Kidney (tissue), 14 donors: ENCODE data around the gene TOM1. TPM values are rescaled to one million over a fixed set of nuclear protein-coding genes. Genes with fewer than 3 reads are reported as not detected.

Experiments used
- DNase-seq, 5 donors: peaks; one replicate each; pipeline ENCODE4 v3.0.0-alpha.2; 2013 to 2020
- FAIRE-seq: peaks from 2 replicates; lab custom pipeline; 2012; peaks lifted over from hg19 to GRCh38; lab: Jason Lieb, UNC
- H3K27ac ChIP-seq, 2 donors: one replicate each; pipeline ENCODE4 v1.7.0; 2013; ENCODE audit warnings: low read depth in 2 of 2, low read length in 2 of 2, inconsistent platforms in 1 of 2
- H3K27me3 ChIP-seq: one replicate; pipeline ENCODE4 v1.7.1; 2013; ENCODE audit warnings: low read length, inconsistent platforms; ENCODE audit not compliant: control insufficient read depth, insufficient read depth
- H3K36me3 ChIP-seq, 3 donors: one replicate each; pipeline versions ENCODE4 v1.7.0 to v1.7.1; 2013; ENCODE audit warnings: low read length in 3 of 3, control low read depth in 1 of 3, inconsistent platforms in 1 of 3; ENCODE audit not compliant: insufficient read depth in 3 of 3, control insufficient read depth in 2 of 3
- H3K4me1 ChIP-seq, 3 donors: one replicate each; pipeline versions ENCODE4 v1.7.0 to v1.7.1; 2013; ENCODE audit warnings: low read length in 3 of 3, inconsistent platforms in 1 of 3, low read depth in 1 of 3; ENCODE audit not compliant: control insufficient read depth in 2 of 3, insufficient read depth in 2 of 3
- H3K4me3 ChIP-seq, 3 donors: one replicate each; pipeline versions ENCODE4 v1.7.0 to v1.8.1; 2013; ENCODE audit warnings: low read length in 3 of 3, control low read depth in 1 of 3, inconsistent platforms in 1 of 3
- H3K9ac ChIP-seq, 3 donors: one replicate each; pipeline versions ENCODE4 v1.7.0 to v1.7.1; 2013; ENCODE audit warnings: low read length in 3 of 3, control low read depth in 1 of 3, inconsistent platforms in 1 of 3
- H3K9me3 ChIP-seq, 3 donors: one replicate each; pipeline versions ENCODE4 v1.7.0 to v1.7.1; 2013; ENCODE audit warnings: low read length in 3 of 3, control low read depth in 1 of 3, inconsistent platforms in 1 of 3; ENCODE audit not compliant: control insufficient read depth in 2 of 3, insufficient read depth in 1 of 3
- intact Hi-C: fragments of 100-400 bp; cut with DNase I; formaldehyde crosslinking; loops from one replicate; pipeline ENCODE4 v1.11.1; 2022
- polyA plus RNA-seq: library from polyadenylated mRNA; stranded (reverse); fragments of 350-450 nt; fragmentation: Illumina TruSeq; extraction: RNeasy Lipid Tissue Mini Kit (QIAGEN cat#74804); gene quantifications from one replicate; pipeline ENCODE4 v1.2.3, GENCODE V29; 2014; ENCODE audit warnings: low read depth, low replicate concordance; ENCODE audit not compliant: insufficient read depth
- total RNA-seq: library from RNA; stranded (reverse); fragmentation: NEBNext Ultra II Directional; extraction: Animal tissue kit (Norgen Biotek cat#: 25700); gene quantifications from one replicate; pipeline ENCODE4 v1.2.1, GENCODE V29; 2021
- TF ChIP-seq, protein P1 (sequence below): IDR thresholded peaks from 3 replicates; pipeline ENCODE4 v1.5.1; 2012; ENCODE audit warnings: mild to moderate bottlenecking, moderate library complexity, borderline replicate concordance; ENCODE audit not compliant: insufficient read depth; ENCODE audit errors: extremely low read depth
- donor health status: control.
- donor health status: control.
- donor health status: control.
- donor health status: control.
- donor health status: control.
- donor health status: DM: yes; HTN: yes; CAD: no.
- donor health status: Normal renal cell carcinoma (clear cell type).

Gene TOM1
- total and polyA plus RNA-seq, 2 donors from 2014 or later: 67.0 to 68.2 TPM

DNA sequence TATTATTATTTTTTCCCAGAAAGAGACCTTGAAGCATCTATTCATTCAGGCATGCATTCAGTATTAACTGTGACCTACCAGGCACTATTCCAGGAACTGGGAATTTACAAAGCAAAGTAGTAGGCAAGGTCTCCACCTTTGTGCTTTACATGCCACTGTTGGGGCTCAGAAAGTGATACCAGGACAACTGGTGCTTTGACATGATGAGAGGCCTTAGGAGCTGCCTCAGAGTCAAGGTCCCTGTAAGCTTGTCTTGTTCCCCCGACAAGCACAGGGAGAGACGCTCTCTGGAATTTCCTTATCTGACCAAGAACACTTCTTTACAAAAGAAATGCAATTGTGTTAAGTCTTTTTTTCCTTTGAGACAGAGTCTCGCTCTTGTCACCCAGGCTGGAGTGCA lies 78.9 kb downstream of the TOM1 start:
- H3K4me1 ChIP-seq: peaks cover 3 to 16% (median 10%) of the 10 kb centered on the region in 3 donors
- no peaks in the 10 kb centered on the region for H3K9me3 ChIP-seq
- FAIRE-seq (no peak), DNase-seq (no peak)
- peaks cover 0 to 6% (median 0%) of the 10 kb centered on the region in 3 donors for H3K36me3 ChIP-seq
- TF ChIP-seq, protein P1, sequence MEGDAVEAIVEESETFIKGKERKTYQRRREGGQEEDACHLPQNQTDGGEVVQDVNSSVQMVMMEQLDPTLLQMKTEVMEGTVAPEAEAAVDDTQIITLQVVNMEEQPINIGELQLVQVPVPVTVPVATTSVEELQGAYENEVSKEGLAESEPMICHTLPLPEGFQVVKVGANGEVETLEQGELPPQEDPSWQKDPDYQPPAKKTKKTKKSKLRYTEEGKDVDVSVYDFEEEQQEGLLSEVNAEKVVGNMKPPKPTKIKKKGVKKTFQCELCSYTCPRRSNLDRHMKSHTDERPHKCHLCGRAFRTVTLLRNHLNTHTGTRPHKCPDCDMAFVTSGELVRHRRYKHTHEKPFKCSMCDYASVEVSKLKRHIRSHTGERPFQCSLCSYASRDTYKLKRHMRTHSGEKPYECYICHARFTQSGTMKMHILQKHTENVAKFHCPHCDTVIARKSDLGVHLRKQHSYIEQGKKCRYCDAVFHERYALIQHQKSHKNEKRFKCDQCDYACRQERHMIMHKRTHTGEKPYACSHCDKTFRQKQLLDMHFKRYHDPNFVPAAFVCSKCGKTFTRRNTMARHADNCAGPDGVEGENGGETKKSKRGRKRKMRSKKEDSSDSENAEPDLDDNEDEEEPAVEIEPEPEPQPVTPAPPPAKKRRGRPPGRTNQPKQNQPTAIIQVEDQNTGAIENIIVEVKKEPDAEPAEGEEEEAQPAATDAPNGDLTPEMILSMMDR: no peak
- H3K4me3 ChIP-seq: no peak overlapping the region
- H3K27me3 ChIP-seq: no peaks in the 10 kb centered on the region
- no peak overlapping the region for H3K9ac ChIP-seq
- H3K27ac ChIP-seq: peak overlapping the region; percentile 43 to 84
- intact Hi-C loops: no loop called here

DNA sequence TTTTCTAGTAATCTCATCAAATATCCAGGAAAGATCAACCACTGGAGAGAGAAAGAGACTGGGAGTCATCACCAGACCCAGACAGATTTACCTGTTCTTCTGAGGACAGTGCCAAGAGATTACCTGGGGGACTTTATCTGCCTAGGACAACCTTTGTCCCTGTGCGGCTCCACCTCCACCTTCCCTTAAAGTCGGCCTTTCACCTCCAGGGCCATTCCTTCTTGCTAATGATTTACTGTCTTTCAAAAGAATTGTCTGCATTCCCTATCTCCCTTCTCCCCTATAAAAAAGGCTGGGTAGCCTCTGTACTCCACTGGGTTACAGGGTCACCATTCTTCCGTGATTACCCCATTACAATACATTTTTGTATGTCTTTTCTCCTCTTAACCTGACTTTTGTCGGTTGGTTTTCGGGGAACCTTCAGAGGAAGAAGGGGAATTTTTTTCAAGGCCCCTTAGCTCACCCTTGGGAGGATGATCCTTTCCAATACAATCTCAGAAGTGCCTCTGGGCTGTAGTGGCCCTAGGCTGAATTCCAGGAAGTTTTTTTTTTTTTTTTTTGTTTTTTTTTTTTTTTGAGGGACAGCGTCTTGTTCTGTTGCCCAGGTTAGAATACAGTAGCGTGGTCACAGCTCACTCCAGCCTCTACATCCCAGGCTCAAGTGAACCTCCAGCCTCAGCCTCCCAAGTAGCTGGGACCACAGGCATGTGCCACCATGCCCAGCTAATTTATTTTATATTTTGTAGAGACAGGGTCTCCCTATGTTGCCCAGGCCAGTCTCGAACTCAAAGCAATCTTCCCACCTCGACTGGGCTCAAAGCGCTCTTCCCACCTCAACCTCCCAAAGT lies 79.7 kb downstream of the TOM1 start:
- peaks cover 0 to 6% (median 0%) of the 10 kb centered on the region in 3 donors for H3K36me3 ChIP-seq
- H3K27me3 ChIP-seq: no peaks in the 10 kb centered on the region
- H3K4me1 ChIP-seq: peaks cover 3 to 16% (median 10%) of the 10 kb centered on the region in 3 donors
- no peak overlapping the region for H3K4me3 ChIP-seq
- no peak for DNase-seq
- H3K9ac ChIP-seq: no peak overlapping the region
- TF ChIP-seq, protein P1: no peak
- intact Hi-C loops: no loop called here
- H3K9me3 ChIP-seq: no peaks in the 10 kb centered on the region
- peak overlapping the region; percentile 43 to 84 for H3K27ac ChIP-seq
- no peak for FAIRE-seq

DNA sequence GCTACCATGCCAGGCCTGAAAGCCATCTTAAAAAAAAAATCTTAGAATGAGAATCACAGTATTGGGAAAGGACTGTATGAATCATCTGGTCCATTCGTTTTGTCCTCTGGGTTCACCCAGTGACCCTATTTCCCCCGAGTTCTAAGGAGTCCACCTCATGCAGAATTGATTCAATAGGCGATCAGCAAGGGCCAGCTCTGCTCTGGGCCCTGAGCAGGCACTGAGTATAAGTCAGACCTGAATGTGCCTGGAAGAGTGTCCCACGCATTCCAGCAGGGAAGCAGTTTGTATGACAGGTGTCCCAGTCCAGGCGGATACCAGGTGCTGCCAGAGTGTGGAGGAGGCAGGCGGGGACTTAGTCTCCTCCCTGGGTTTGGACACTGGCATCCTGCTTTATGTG lies 80.3 kb downstream of the TOM1 start:
- no peak for DNase-seq
- peak overlapping the region in 1 of 3 donors; percentile 88 for H3K4me3 ChIP-seq
- H3K4me1 ChIP-seq: peaks cover 3 to 16% (median 10%) of the 10 kb centered on the region in 3 donors
- TF ChIP-seq, protein P1: no peak
- FAIRE-seq: no peak
- no peak overlapping the region for H3K9ac ChIP-seq
- intact Hi-C loops: no loop called here
- H3K9me3 ChIP-seq: no peaks in the 10 kb centered on the region
- H3K27me3 ChIP-seq: no peaks in the 10 kb centered on the region
- peaks cover 0 to 6% (median 0%) of the 10 kb centered on the region in 3 donors for H3K36me3 ChIP-seq
- peak overlapping the region; percentile 52 to 83 for H3K27ac ChIP-seq
